Measurements from ENCODE around the gene SFMBT1. TPM values are rescaled to one million over a fixed set of nuclear protein-coding genes. Genes with fewer than 3 reads are reported as not detected.

The SFMBT1 gene
- total and polyA plus RNA-seq, 2 experiments from 2014 or later = 8.5 to 18.1 TPM

GRCh38 chr3:53083949-53084309, 38.1 kb upstream of the SFMBT1 start:
- Histone ChIP-seq H3K27ac (peak overlapping the region; percentile 50), H3K4me3 (no peak overlapping the region), H3K4me2 (no peak overlapping the region), H3K36me3 (replicated peaks; ENCODE audit: insufficient read depth, low read depth) (no peaks in the 10 kb centered on the region), H2AFZ (no peak overlapping the region), H3K27me3 (no peaks in the 10 kb centered on the region), H4K20me1 (ENCODE audit: insufficient read depth, poor library complexity, severe bottlenecking) (no peaks in the 10 kb centered on the region), H3K9me2 (replicated peaks; ENCODE audit: insufficient read depth) (no peaks in the 10 kb centered on the region), H3K79me2 (no peaks in the 10 kb centered on the region), H3K9me3 (ENCODE audit: low read depth) (no peaks in the 10 kb centered on the region), H3K4me1 (ENCODE audit: insufficient read depth) (peaks cover 19% of the 10 kb centered on the region)
- WGBS (ENCODE audit: low lambda C conversion rate, missing lambda C conversion rate) = 68% methylated on average over 3 of the region's 3 CpGs
- no peak for TF ChIP-seq CTCF (IDR thresholded peaks at IDR 0.05; ENCODE audit: poor library complexity)
- TF ChIP-seq EZH2phosphoT487 (IDR thresholded peaks at IDR 0.05; ENCODE audit: low read depth, severe bottlenecking, unreplicated experiment) = no peak
- no peak for TF ChIP-seq EZH2 (IDR thresholded peaks at IDR 0.05; ENCODE audit: borderline replicate concordance)
- no peak for DNase-seq (ENCODE audit: low spot score)

GRCh38 chr3:53083521-53083920, 37.6 kb upstream of the SFMBT1 start:
- Histone ChIP-seq H3K9me2 (replicated peaks; ENCODE audit: insufficient read depth) (no peaks in the 10 kb centered on the region), H3K27ac (peak overlapping the region; percentile 50), H3K4me1 (ENCODE audit: insufficient read depth) (peaks cover 19% of the 10 kb centered on the region), H3K4me3 (no peak overlapping the region), H3K36me3 (replicated peaks; ENCODE audit: insufficient read depth, low read depth) (no peaks in the 10 kb centered on the region), H3K9me3 (ENCODE audit: low read depth) (no peaks in the 10 kb centered on the region), H4K20me1 (ENCODE audit: insufficient read depth, poor library complexity, severe bottlenecking) (no peaks in the 10 kb centered on the region), H2AFZ (no peak overlapping the region), H3K79me2 (no peaks in the 10 kb centered on the region), H3K27me3 (no peaks in the 10 kb centered on the region), H3K4me2 (no peak overlapping the region)
- WGBS (ENCODE audit: low lambda C conversion rate, missing lambda C conversion rate) = 70% methylated on average over 8 of the region's 8 CpGs
- TF ChIP-seq EZH2phosphoT487 (IDR thresholded peaks at IDR 0.05; ENCODE audit: low read depth, severe bottlenecking, unreplicated experiment) (no peak), CTCF (IDR thresholded peaks at IDR 0.05; ENCODE audit: poor library complexity) (no peak), EZH2 (IDR thresholded peaks at IDR 0.05; ENCODE audit: borderline replicate concordance) (no peak)
- peak; percentile 40 for DNase-seq (ENCODE audit: low spot score)

- Histone ChIP-seq H3K4me3 (no peak overlapping the region), H2AFZ (no peak overlapping the region), H3K79me2 (no peaks in the 10 kb centered on the region), H3K36me3 (replicated peaks; ENCODE audit: insufficient read depth, low read depth) (no peaks in the 10 kb centered on the region), H4K20me1 (ENCODE audit: insufficient read depth, poor library complexity, severe bottlenecking) (no peaks in the 10 kb centered on the region), H3K4me2 (no peak overlapping the region), H3K4me1 (ENCODE audit: insufficient read depth) (peaks cover 19% of the 10 kb centered on the region), H3K27me3 (no peaks in the 10 kb centered on the region), H3K27ac (no peak overlapping the region), H3K9me2 (replicated peaks; ENCODE audit: insufficient read depth) (no peaks in the 10 kb centered on the region), H3K9me3 (ENCODE audit: low read depth) (no peaks in the 10 kb centered on the region)
- no peak for TF ChIP-seq EZH2 (IDR thresholded peaks at IDR 0.05; ENCODE audit: borderline replicate concordance)
- TF ChIP-seq EZH2phosphoT487 (IDR thresholded peaks at IDR 0.05; ENCODE audit: low read depth, severe bottlenecking, unreplicated experiment) = no peak
- TF ChIP-seq CTCF (IDR thresholded peaks at IDR 0.05; ENCODE audit: poor library complexity) = no peak
- WGBS (ENCODE audit: low lambda C conversion rate, missing lambda C conversion rate) = 84% methylated on average over 7 of the region's 8 CpGs
- no peak for DNase-seq (ENCODE audit: low spot score)
These were observed 36.9 kb upstream of the SFMBT1 start for GRCh38 chr3:53082736-53083135.

GRCh38 chr3:53081318-53081717, 35.4 kb upstream of the SFMBT1 start:
- Histone ChIP-seq H3K4me2 (no peak overlapping the region), H2AFZ (no peak overlapping the region), H3K27me3 (no peaks in the 10 kb centered on the region), H3K4me3 (no peak overlapping the region), H3K4me1 (ENCODE audit: insufficient read depth) (peaks cover 19% of the 10 kb centered on the region), H3K36me3 (replicated peaks; ENCODE audit: insufficient read depth, low read depth) (no peaks in the 10 kb centered on the region), H3K79me2 (no peaks in the 10 kb centered on the region), H3K9me3 (ENCODE audit: low read depth) (no peaks in the 10 kb centered on the region), H3K9me2 (replicated peaks; ENCODE audit: insufficient read depth) (no peaks in the 10 kb centered on the region), H4K20me1 (ENCODE audit: insufficient read depth, poor library complexity, severe bottlenecking) (no peaks in the 10 kb centered on the region), H3K27ac (no peak overlapping the region)
- TF ChIP-seq EZH2phosphoT487 (IDR thresholded peaks at IDR 0.05; ENCODE audit: low read depth, severe bottlenecking, unreplicated experiment) (no peak), CTCF (IDR thresholded peaks at IDR 0.05; ENCODE audit: poor library complexity) (no peak), EZH2 (IDR thresholded peaks at IDR 0.05; ENCODE audit: borderline replicate concordance) (no peak)
- 93% methylated on average over 5 of the region's 5 CpGs for WGBS (ENCODE audit: low lambda C conversion rate, missing lambda C conversion rate)
- no peak for DNase-seq (ENCODE audit: low spot score)

All from hepatocyte (in vitro differentiated cells).